HEK293 (cell line): ENCODE measurements around the gene MALRD1.

Experiments used
- CTCF ChIA-PET: fragments of 350-600 bp; formaldehyde crosslinking; extraction: SDS; loops from one replicate; lab custom pipeline; 2021; ENCODE audit warnings: antibody characterized with exemption; lab: Yijun Ruan, JAX
- POLR2A ChIA-PET: fragments of 300-600 bp; formaldehyde crosslinking; extraction: SDS; loops from one replicate; lab custom pipeline; 2020; ENCODE audit warnings: antibody characterized with exemption, inconsistent platforms; lab: Yijun Ruan, JAX
- H3K27ac ChIP-seq: fragments of 200-500 bp; sonication (Bioruptor generic); 2 replicates; pipeline ENCODE4 v1.5.1; 2014; ENCODE audit warnings: low read depth, low read length, control low read depth, inconsistent platforms; ENCODE audit errors: extremely low read depth
- H3K36me3 ChIP-seq, 2 experiments: fragments of 200-500 bp in 1 of 2; sonication (Bioruptor generic) in 1 of 2; 1 replicate in 1 of 2; 2 replicates in 1 of 2; pipeline ENCODE4 v1.5.1; 2014 to 2017; ENCODE audit warnings: inconsistent platforms in 2 of 2, low read length in 2 of 2; ENCODE audit not compliant: control insufficient read depth in 2 of 2, insufficient read depth in 1 of 2
- H3K4me1 ChIP-seq: fragments of 200-500 bp; sonication (Bioruptor generic); 2 replicates; pipeline ENCODE4 v1.5.1; 2014; ENCODE audit warnings: mild to moderate bottlenecking, low read length, inconsistent platforms; ENCODE audit not compliant: control insufficient read depth, insufficient read depth
- H3K4me3 ChIP-seq: 2 replicates; pipeline ENCODE4 v1.5.1; 2011; ENCODE audit warnings: low read depth, mild to moderate bottlenecking, control low read depth, low read length, moderate library complexity
- H3K9me3 ChIP-seq: fragments of 200-500 bp; sonication (Bioruptor generic); 2 replicates; pipeline ENCODE4 v1.5.1; 2014; ENCODE audit warnings: low read depth, low read length, inconsistent platforms; ENCODE audit not compliant: control insufficient read depth, insufficient read depth
- BCL11A ChIP-seq: fragments of 450-650 bp; formaldehyde crosslinking; IDR thresholded peaks from 2 replicates; pipeline ENCODE4 v1.5.1; 2016; ENCODE audit warnings: low read depth, missing biosample characterization, missing genetic modification characterization
- PRDM1 ChIP-seq: fragments of 450-650 bp; formaldehyde crosslinking; IDR thresholded peaks from 2 replicates; pipeline ENCODE4; 2016; ENCODE audit warnings: missing biosample characterization, missing genetic modification characterization
- PRDM10 ChIP-seq: fragments of 450-650 bp; formaldehyde crosslinking; IDR thresholded peaks from 2 replicates; pipeline ENCODE4 v1.5.1; 2016; ENCODE audit warnings: missing biosample characterization, missing genetic modification characterization
- REPIN1 ChIP-seq: fragments of 450-650 bp; formaldehyde crosslinking; IDR thresholded peaks from 2 replicates; pipeline ENCODE4 v1.5.1; 2017; ENCODE audit warnings: missing biosample characterization, missing genetic modification characterization, low read depth
- SCRT1 ChIP-seq: fragments of 450-650 bp; formaldehyde crosslinking; IDR thresholded peaks from 2 replicates; pipeline ENCODE4 v1.5.1; 2016; ENCODE audit warnings: missing biosample characterization, missing genetic modification characterization, borderline replicate concordance
- SP7 ChIP-seq: fragments of 450-650 bp; formaldehyde crosslinking; IDR thresholded peaks from 2 replicates; pipeline ENCODE4 v1.5.1; 2016; ENCODE audit warnings: missing biosample characterization, missing genetic modification characterization
- TCF7L2 ChIP-seq: IDR thresholded peaks from 2 replicates; pipeline ENCODE4 v1.6.1; 2011; ENCODE audit warnings: low read depth, mild to moderate bottlenecking, inconsistent platforms, low read length, moderate library complexity, borderline replicate concordance
- TSHZ1 ChIP-seq: fragments of 450-650 bp; formaldehyde crosslinking; IDR thresholded peaks from 2 replicates; pipeline ENCODE4 v1.5.1; 2016; ENCODE audit warnings: missing biosample characterization, missing genetic modification characterization, borderline replicate concordance
- ZBTB26 ChIP-seq: fragments of 450-650 bp; formaldehyde crosslinking; optimal IDR thresholded peaks from 2 replicates; pipeline ENCODE3; 2016; ENCODE audit warnings: missing biosample characterization, mild to moderate bottlenecking, missing genetic modification characterization
- ZBTB8A ChIP-seq: fragments of 450-650 bp; formaldehyde crosslinking; IDR thresholded peaks from 2 replicates; pipeline ENCODE4 v1.5.1; 2016; ENCODE audit warnings: missing biosample characterization, missing genetic modification characterization
- ZNF223 ChIP-seq: fragments of 450-650 bp; formaldehyde crosslinking; IDR thresholded peaks from 2 replicates; pipeline ENCODE4 v1.5.1; 2016; ENCODE audit warnings: missing biosample characterization, missing genetic modification characterization
- ZNF404 ChIP-seq: fragments of 450-650 bp; formaldehyde crosslinking; IDR thresholded peaks from 2 replicates; pipeline ENCODE4 v1.5.1; 2017; ENCODE audit warnings: missing biosample characterization, missing genetic modification characterization
- ZNF514 ChIP-seq: fragments of 450-650 bp; formaldehyde crosslinking; IDR thresholded peaks from 2 replicates; pipeline ENCODE4 v1.5.1; 2016; ENCODE audit warnings: missing biosample characterization, missing genetic modification characterization
- ZNF580 ChIP-seq: fragments of 450-650 bp; formaldehyde crosslinking; IDR thresholded peaks from 2 replicates; pipeline ENCODE4 v1.5.1; 2016; ENCODE audit warnings: missing biosample characterization, missing genetic modification characterization
- ZNF645 ChIP-seq: fragments of 450-650 bp; formaldehyde crosslinking; IDR thresholded peaks from 2 replicates; pipeline ENCODE4; 2016; ENCODE audit warnings: missing biosample characterization, missing genetic modification characterization
- ZNF670 ChIP-seq: fragments of 450-650 bp; formaldehyde crosslinking; IDR thresholded peaks from 2 replicates; pipeline ENCODE4 v1.5.1; 2016; ENCODE audit warnings: missing biosample characterization, missing genetic modification characterization, low read depth
- ZNF791 ChIP-seq: fragments of 450-650 bp; formaldehyde crosslinking; IDR thresholded peaks from 2 replicates; pipeline ENCODE4 v1.5.1; 2016; ENCODE audit warnings: missing biosample characterization, missing genetic modification characterization
- ZSCAN23 ChIP-seq: fragments of 450-650 bp; formaldehyde crosslinking; IDR thresholded peaks from 2 replicates; pipeline ENCODE4 v1.5.1; 2016; ENCODE audit warnings: missing biosample characterization, missing genetic modification characterization
- ZXDB ChIP-seq: fragments of 450-650 bp; formaldehyde crosslinking; IDR thresholded peaks from 2 replicates; pipeline ENCODE4 v1.5.1; 2016; ENCODE audit warnings: missing biosample characterization, missing genetic modification characterization
- TF ChIP-seq, protein P1 (sequence below): fragments of 450-650 bp; formaldehyde crosslinking; IDR thresholded peaks from 2 replicates; pipeline ENCODE4 v1.5.1; 2017; ENCODE audit warnings: missing biosample characterization, missing genetic modification characterization

The MALRD1 gene

DNA sequence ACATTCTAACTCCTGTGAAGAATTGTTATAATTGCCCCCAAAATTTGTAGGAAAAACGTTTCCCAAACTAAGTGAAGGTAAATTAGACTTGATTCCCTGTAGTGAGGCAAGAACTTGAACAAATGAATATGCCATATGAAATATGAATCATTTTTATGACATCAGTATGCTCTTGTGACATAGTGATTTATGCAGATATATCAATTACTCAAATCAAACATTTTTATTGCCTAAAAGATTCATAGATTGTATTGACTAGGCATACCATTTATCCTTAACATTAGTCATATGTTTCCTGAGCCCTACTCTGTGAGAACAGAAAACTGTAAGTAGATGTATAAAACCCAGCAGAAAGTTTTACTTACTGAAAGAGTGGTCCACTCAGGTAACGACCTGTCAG is 245.6 kb downstream of the MALRD1 start (continued):
- TF ChIP-seq TCF7L2 (no peak), SCRT1 (tag by site-specific recombination) (no peak), TSHZ1 (no peak)

DNA sequence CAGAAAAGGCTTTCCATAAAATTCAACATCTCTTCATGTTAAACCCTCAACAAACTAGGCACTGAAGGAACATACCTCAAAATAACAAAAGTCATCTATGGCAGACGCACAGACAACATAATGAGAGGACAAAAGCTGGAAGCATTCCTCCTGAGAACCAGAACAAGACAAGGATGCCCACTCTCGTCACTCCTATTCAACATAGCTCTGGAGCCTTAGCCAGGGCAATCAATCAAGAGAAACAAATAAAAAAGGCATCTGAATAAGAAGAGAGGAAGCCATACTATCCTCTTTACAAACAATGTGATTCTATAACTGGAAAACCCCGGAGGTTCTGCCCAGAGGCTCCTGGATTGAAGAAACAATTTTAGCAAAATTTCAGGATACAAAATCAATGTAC is 251.0 kb downstream of the MALRD1 start:
- no peak overlapping the region for H3K27ac ChIP-seq
- TF ChIP-seq ZNF670 (tag by site-specific recombination) (no peak), PRDM1 (tag by site-specific recombination) (no peak), ZNF791 (tag by site-specific recombination) (no peak), REPIN1 (tag by site-specific recombination) (no peak), PRDM10 (tag by site-specific recombination) (no peak), ZNF580 (no peak), ZNF223 (tag by site-specific recombination) (no peak), ZXDB (tag by site-specific recombination) (no peak), SP7 (tag by site-specific recombination) (no peak), ZSCAN23 (no peak), ZNF645 (tag by site-specific recombination) (no peak), ZBTB8A (no peak), ZBTB26 (no peak), BCL11A (tag by site-specific recombination) (no peak), ZNF514 (tag by site-specific recombination) (no peak), ZNF404 (tag by site-specific recombination) (no peak)
- TF ChIP-seq, protein P1, sequence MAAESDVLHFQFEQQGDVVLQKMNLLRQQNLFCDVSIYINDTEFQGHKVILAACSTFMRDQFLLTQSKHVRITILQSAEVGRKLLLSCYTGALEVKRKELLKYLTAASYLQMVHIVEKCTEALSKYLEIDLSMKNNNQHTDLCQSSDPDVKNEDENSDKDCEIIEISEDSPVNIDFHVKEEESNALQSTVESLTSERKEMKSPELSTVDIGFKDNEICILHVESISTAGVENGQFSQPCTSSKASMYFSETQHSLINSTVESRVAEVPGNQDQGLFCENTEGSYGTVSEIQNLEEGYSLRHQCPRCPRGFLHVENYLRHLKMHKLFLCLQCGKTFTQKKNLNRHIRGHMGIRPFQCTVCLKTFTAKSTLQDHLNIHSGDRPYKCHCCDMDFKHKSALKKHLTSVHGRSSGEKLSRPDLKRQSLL (tag by site-specific recombination), result no peak
- TF ChIP-seq, all 188 proteins: peak for 0
- CTCF ChIA-PET, result interaction anchor here (0.7 kb wide), 1 partner anchor 1135 kb away, joined by 3 read pairs; no protein-coding TSS in a partner anchor
- Histone ChIP-seq H3K4me3 (no peak overlapping the region), H3K4me1 (no peaks in the 10 kb centered on the region), H3K36me3 (no peaks in the 10 kb centered on the region), H3K9me3 (no peaks in the 10 kb centered on the region)
- POLR2A ChIA-PET, result no interaction called here
